CD1c-positive myeloid dendritic cell (primary cell): ENCODE results near the gene RARRES2.
A peak's percentile ranks its signal among the peaks of the same experiment; 100 is the strongest.

Experiments
- DNase-seq: peaks from one replicate; pipeline ENCODE4 v3.0.0-alpha.2; 2016; ENCODE audit errors: extremely low spot score

The RARRES2 gene

DNA sequence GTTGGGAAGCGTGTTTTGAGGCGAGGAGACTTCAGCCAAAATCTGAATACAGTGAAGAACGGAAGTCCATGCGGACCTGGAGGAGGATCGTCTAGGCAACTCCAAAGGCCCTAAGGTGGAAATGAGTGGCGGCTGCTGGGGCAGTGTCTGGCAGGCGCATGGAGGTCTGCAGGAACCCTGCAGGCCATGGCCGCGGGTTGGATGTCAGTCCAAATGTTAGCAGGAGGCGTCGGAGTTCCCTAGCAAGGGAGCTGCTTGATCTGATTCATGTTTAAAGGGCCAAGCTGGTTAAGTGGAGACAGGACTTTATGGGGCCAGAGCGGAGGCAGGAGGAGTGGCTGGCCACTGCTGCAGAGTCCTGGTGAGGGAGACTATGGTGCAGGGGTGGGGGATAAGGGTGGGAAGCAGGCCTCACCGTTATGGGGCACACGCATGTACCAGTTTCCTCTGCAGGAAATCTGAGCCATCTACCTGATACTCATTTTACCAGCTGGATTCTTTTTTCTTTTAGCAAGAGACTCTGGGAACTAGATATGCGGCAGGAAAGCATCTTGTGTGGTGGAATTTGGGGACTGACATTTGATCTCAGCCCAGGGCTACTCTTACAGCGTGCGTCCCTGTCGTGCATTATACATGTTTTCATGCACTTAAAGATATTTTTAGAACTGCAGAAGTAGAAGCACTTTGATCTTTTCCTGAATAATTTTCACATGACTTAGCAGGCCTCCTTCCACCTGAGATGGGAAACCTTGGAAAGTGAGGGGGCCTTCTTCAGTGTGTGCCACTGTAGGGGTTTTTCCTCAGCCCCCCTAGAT is 20.6 kb upstream of the RARRES2 start:
- no peak for DNase-seq

DNA sequence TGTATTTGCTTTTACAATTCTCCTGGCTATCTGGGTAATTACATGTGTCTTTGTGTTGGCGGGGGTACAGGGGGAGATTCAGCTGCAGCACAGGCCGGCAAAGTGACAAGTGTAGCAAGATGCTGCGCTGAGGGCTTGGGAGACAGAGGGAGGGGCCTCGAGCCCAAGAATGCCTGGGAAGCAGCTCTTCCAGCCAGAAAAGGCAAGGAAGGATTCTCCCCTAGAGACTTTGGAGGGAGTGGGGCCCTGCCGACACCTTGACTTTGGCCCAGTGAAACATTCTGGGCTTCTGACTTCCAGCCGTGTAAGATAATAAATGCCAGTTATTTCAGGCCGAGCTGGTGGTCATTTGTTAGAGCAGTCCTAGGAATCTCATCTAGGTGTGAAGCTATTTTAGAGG is 20.0 kb upstream of the RARRES2 start:
- no peak for DNase-seq

DNA sequence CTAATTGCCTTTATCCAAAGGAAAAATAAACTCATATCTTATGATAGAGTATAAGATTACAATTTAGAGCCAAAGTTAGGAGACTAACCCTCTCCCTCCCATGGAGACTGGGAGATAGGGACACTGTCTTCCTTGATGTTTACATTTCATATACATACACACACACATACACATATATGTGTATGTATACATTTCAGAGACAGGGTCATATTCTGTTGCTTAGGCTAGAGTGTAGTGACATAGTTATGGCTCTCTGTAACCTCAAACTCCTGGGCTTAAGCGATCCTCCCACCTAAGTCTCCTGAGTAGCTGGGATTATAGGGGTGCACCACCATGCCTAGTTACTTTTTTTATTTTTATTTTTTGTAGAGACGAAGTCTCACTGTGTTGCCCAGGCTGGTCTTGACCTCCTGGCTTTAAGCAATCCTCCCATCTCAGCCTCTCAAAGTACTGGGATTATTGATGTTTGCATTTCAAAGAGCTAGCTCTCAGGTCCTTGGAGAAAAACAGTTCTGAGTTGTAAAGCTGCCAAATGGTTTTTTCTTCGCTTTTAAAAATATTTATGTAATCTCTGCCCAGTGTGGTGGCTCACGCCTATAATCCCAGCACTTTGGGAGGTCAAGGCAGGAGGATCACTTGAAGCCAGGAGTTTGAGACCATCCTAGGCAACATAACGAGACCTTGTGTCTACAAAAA is 19.1 kb upstream of the RARRES2 start:
- no peak for DNase-seq

GRCh38 chr7:150359622-150360362 is 18.4 kb upstream of the RARRES2 start:
- no peak for DNase-seq

DNA sequence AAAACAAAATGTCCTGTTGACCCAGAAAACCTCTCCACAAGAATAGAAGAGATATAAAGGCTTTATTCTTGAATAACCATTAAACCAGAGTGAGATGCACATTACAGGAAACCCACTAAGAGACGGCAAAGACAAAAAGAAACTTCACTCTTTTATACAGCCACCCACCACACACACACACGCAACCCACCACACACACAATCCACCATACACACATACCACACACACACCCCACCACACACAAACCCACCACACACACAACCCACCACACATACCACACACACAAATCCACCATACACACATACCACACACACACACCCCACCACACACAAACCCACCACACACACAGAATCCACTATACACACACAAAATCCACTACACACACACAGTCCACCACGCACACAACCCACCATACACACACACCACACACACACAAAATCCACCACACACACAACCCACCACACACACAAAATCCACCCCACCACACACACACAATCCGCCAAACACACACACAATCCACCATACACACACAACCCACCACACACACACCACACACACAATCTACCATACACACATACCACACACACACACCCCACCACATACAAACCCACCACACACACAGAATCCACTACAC is 17.7 kb upstream of the RARRES2 start:
- no peak for DNase-seq

GRCh38 chr7:150358433-150358832 is 17.0 kb upstream of the RARRES2 start:
- DNase-seq, result no peak

DNA sequence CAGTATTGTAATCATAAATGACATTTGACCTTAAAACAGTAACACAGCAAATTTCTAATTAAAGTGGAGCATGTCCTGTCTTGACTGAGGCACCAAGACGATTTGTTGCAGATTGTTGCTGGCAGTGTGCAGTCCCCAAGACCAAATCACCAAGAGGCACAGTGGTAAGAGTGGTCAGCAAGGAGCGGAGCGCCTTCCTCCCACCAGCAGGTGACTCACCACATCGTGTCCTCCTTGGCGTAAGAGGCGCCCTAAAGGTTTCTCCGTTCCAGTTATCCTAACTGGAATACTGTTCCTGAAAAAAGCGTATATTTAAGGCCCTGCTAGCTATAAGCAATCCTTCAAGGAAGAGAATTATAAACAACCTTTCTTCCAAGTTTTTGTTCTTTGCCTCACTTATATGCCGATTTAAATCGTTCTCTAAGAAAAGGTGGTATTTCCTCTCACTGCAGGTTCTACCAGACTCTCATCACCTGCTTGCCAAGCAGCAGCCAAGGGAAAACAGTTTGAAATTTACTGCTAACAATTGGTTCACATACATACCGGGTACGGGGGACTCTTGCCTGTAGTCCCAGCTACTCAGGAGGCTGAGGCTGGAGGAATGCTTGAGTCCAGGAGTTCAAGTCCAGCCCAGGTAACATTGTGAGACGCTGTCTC is 16.5 kb upstream of the RARRES2 start:
- DNase-seq, result peak; percentile 53

DNA sequence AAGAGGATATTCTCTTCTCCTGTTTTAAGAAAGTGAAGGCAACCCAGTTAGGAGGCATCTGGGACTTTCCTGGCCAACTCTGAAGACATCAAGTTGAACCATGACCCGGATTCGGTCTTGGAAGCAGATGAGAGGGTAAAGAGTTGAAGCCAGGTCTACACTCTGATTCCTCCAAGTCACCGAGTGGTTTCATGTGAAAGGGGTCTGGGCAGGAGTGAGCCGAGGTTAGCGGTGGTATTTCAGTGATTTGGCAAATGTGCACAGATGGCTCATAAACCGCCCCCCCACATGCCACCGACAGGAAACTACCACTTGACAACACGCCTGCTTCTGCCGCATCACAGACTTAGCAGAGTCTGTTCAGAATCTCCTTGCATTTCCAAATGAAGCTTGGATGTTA is 15.8 kb upstream of the RARRES2 start:
- DNase-seq, result peak; percentile 42

GRCh38 chr7:150356265-150356897 is 15.0 kb upstream of the RARRES2 start:
- DNase-seq, result peak; percentile 64

- no peak for DNase-seq
Observed at GRCh38 chr7:150355666-150356059, 14.2 kb upstream of the RARRES2 start.

- no peak for DNase-seq
Observed at GRCh38 chr7:150351587-150352194, 10.3 kb upstream of the RARRES2 start.

GRCh38 chr7:150346922-150347321 is 5.5 kb upstream of the RARRES2 start:
- DNase-seq, result no peak

GRCh38 chr7:150345012-150345411 is 3.6 kb upstream of the RARRES2 start:
- no peak for DNase-seq

DNA sequence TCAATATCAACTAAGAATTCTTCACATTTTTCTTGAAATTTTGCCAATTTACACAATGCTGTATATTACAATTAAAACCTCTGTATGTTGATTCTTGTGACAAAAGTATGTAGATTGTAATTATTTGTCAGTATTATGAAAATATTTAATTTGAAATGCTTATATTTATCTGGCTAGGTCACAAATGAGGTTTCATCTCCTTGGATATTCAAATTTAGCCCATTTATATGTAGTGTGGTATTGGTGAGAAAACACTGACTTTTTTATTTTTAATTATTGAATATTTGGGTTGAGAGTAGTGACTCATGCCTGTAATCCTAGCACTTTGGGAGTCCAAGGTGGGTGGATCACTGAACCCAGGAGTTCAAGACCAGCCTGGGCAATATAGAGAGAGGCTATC is 2.9 kb upstream of the RARRES2 start:
- DNase-seq, result no peak

GRCh38 chr7:150343225-150343624 is 1.8 kb upstream of the RARRES2 start:
- no peak for DNase-seq

DNA sequence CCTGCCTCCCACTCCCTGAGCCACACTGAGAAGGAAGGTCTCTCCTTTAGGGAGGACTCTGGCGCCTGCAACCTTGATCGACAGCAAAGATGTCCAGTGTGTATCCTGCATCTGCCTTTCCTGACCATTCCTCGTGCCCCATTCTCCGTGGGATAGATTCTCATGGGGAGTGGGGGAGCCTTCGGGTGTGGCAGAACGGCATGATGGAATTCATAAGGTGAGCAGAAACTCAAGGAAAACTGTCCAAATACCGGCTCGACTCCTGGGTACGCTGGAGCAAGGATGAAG is 636 bp upstream of the RARRES2 start:
- no peak for DNase-seq

GRCh38 chr7:150340875-150341262 is 560 bp downstream of the RARRES2 start:
- no peak for DNase-seq

GRCh38 chr7:150340024-150340749 is 1.2 kb downstream of the RARRES2 start:
- peak; percentile 47 for DNase-seq

DNA sequence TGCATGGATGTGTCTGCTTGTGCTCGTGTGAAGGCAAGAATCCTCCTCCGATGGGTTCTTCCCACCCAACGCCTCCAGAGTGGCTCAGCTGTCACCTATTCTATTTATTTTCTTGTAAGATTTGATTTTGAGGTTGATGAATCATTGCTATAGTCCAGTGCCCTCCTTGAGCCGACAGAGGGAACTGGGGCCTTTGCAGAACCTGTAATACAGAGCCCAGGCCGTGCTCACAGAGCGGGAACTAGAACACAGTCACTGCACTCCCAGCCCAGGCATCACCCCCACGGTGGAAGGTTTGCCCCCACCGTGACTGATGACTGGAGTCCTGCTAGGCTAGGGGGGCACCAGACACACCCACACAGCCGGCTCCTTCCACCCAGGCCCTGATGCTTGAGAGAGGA is 2.0 kb downstream of the RARRES2 start:
- DNase-seq, result no peak

- DNase-seq, result no peak
Observed at GRCh38 chr7:150338166-150338829, 3.1 kb downstream of the RARRES2 start.
